Fibroblast of pulmonary artery (primary cell): ENCODE data around the gene CA10.

Experiments used
- DNase-seq: peaks from one replicate; pipeline ENCODE4 v3.0.0-alpha.2; 2010; ENCODE audit warnings: low read depth
- H3K4me3 ChIP-seq: replicated peaks from 2 replicates; pipeline ENCODE4 v1.5.1; 2011; ENCODE audit warnings: low read depth, mild to moderate bottlenecking, control low read depth, low read length, moderate library complexity
- TF ChIP-seq, protein P1 (sequence below): IDR thresholded peaks from 2 replicates; pipeline ENCODE4 v1.5.1; 2011; ENCODE audit warnings: mild to moderate bottlenecking, control low read depth, low read length, inconsistent platforms; ENCODE audit errors: missing control alignments

CA10 gene

DNA sequence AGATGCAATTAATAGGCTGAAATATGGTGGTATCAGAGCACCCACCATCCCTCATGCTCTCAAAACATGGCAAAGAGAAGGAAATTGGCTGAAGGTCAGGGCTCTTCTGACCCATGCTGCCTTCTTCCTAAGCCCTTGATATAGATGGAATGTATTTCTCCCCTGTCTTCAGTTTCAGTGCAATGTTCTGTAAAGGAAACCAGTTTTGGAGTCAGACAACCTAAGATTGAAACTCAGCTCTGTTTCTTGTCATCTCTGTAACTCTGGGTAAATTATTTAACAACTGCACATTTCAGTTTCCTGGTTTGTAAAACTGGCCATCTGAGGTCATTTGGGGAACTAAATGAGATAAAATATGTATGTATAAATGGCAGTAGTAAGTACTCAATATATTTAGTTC, 243.9 kb downstream of the CA10 start:
- TF ChIP-seq, protein P1, sequence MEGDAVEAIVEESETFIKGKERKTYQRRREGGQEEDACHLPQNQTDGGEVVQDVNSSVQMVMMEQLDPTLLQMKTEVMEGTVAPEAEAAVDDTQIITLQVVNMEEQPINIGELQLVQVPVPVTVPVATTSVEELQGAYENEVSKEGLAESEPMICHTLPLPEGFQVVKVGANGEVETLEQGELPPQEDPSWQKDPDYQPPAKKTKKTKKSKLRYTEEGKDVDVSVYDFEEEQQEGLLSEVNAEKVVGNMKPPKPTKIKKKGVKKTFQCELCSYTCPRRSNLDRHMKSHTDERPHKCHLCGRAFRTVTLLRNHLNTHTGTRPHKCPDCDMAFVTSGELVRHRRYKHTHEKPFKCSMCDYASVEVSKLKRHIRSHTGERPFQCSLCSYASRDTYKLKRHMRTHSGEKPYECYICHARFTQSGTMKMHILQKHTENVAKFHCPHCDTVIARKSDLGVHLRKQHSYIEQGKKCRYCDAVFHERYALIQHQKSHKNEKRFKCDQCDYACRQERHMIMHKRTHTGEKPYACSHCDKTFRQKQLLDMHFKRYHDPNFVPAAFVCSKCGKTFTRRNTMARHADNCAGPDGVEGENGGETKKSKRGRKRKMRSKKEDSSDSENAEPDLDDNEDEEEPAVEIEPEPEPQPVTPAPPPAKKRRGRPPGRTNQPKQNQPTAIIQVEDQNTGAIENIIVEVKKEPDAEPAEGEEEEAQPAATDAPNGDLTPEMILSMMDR, result no peak
- no peak for DNase-seq
- no peak overlapping the region for H3K4me3 ChIP-seq

GRCh38 chr17:51913491-51914205, 244.9 kb downstream of the CA10 start:
- DNase-seq, result no peak
- TF ChIP-seq, protein P1, result no peak
- H3K4me3 ChIP-seq, result no peak overlapping the region

GRCh38 chr17:51912939-51913338, 245.6 kb downstream of the CA10 start:
- TF ChIP-seq, protein P1, result no peak
- no peak overlapping the region for H3K4me3 ChIP-seq
- DNase-seq, result no peak

- H3K4me3 ChIP-seq, result no peak overlapping the region
- DNase-seq, result no peak
- TF ChIP-seq, protein P1, result no peak
These were observed 247.3 kb downstream of the CA10 start for GRCh38 chr17:51911237-51911636.

- no peak overlapping the region for H3K4me3 ChIP-seq
- DNase-seq, result no peak
- TF ChIP-seq, protein P1, result no peak
These were observed 248.5 kb downstream of the CA10 start for GRCh38 chr17:51909971-51910370.

- DNase-seq, result no peak
- H3K4me3 ChIP-seq, result no peak overlapping the region
- TF ChIP-seq, protein P1, result no peak
These were observed 249.5 kb downstream of the CA10 start for GRCh38 chr17:51908841-51909537.
